Endothelial cell (in vitro differentiated cells): ENCODE data around the gene TNFSF15. TPM values are rescaled to one million over a fixed set of nuclear protein-coding genes. Genes with fewer than 3 reads are reported as not detected.

Experiments used
- DNase-seq: peaks from one replicate; pipeline ENCODE4 v3.0.0; 2021; ENCODE audit warnings: low spot score
- H3K27ac Mint-ChIP-seq: one replicate; pipeline ENCODE4 v1.8.0; 2021; ENCODE audit warnings: mixed read lengths, inconsistent platforms; ENCODE audit not compliant: unreplicated experiment
- H3K27me3 Mint-ChIP-seq: one replicate; pipeline ENCODE4 v1.8.0; 2021; ENCODE audit warnings: mild to moderate bottlenecking, moderate library complexity, mixed read lengths, inconsistent platforms; ENCODE audit not compliant: unreplicated experiment
- H3K36me3 Mint-ChIP-seq: one replicate; pipeline ENCODE4 v1.8.0; 2021; ENCODE audit warnings: mild to moderate bottlenecking, low read depth, mixed read lengths, inconsistent platforms; ENCODE audit not compliant: unreplicated experiment
- H3K4me1 Mint-ChIP-seq: one replicate; pipeline ENCODE4 v1.8.0; 2021; ENCODE audit warnings: mild to moderate bottlenecking, mixed read lengths, inconsistent platforms; ENCODE audit not compliant: unreplicated experiment
- H3K4me3 Mint-ChIP-seq: one replicate; pipeline ENCODE4 v1.8.0; 2021; ENCODE audit warnings: mild to moderate bottlenecking, mixed read lengths, inconsistent platforms; ENCODE audit not compliant: unreplicated experiment
- H3K9me3 Mint-ChIP-seq: one replicate; pipeline ENCODE4 v1.8.0; 2021; ENCODE audit warnings: mixed read lengths, inconsistent platforms; ENCODE audit not compliant: unreplicated experiment
- total RNA-seq: library from RNA; stranded (reverse); fragmentation: NEBNext Ultra II Directional; extraction: Animal tissue kit (Norgen Biotek cat#: 25700); gene quantifications from one replicate; pipeline ENCODE4 v1.2.1, GENCODE V29; 2021; ENCODE audit not compliant: unreplicated experiment
- TF ChIP-seq, protein P1 (sequence below): fragments of 200-600 bp; sonication (generic); IDR thresholded peaks from one replicate; pipeline ENCODE4 v1.5.0; 2021; ENCODE audit warnings: antibody characterized with exemption; ENCODE audit not compliant: unreplicated experiment

The TNFSF15 gene
- total RNA-seq, 1 donor from 2014 or later = not detected

DNA sequence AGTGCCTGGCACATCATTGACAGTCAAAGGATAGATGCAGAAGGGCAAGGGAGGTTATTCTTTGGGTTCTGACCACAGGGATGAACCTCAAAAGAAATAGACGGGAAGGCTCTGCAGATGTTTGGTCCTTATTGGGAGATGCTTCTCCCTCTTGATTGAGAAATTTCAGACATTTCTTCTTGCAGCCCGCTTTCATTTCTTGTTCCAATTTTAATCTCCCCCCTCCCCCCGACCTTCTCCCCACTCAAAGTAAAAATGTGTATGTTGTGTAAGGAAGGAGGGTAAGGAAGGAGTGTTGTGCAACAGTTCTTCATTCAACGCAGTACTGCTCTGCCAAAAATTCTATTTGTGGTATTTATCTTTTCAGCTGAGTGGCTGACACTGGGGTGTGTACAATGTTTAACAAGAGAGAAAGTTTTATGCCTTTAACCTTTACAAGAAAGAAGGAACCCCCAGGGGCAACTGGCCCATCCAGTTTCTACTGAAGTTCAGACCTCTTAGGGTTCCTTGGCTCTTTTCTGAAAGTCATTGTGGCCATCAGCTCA, 46.3 kb upstream of the TNFSF15 start:
- Mint-ChIP-seq H3K27me3 (no peaks in the 10 kb centered on the region), H3K27ac (no peak overlapping the region), H3K4me1 (peaks cover 7% of the 10 kb centered on the region), H3K9me3 (no peaks in the 10 kb centered on the region), H3K36me3 (no peaks in the 10 kb centered on the region), H3K4me3 (no peak overlapping the region)
- TF ChIP-seq, protein P1, sequence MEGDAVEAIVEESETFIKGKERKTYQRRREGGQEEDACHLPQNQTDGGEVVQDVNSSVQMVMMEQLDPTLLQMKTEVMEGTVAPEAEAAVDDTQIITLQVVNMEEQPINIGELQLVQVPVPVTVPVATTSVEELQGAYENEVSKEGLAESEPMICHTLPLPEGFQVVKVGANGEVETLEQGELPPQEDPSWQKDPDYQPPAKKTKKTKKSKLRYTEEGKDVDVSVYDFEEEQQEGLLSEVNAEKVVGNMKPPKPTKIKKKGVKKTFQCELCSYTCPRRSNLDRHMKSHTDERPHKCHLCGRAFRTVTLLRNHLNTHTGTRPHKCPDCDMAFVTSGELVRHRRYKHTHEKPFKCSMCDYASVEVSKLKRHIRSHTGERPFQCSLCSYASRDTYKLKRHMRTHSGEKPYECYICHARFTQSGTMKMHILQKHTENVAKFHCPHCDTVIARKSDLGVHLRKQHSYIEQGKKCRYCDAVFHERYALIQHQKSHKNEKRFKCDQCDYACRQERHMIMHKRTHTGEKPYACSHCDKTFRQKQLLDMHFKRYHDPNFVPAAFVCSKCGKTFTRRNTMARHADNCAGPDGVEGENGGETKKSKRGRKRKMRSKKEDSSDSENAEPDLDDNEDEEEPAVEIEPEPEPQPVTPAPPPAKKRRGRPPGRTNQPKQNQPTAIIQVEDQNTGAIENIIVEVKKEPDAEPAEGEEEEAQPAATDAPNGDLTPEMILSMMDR = no peak
- no peak for DNase-seq

DNA sequence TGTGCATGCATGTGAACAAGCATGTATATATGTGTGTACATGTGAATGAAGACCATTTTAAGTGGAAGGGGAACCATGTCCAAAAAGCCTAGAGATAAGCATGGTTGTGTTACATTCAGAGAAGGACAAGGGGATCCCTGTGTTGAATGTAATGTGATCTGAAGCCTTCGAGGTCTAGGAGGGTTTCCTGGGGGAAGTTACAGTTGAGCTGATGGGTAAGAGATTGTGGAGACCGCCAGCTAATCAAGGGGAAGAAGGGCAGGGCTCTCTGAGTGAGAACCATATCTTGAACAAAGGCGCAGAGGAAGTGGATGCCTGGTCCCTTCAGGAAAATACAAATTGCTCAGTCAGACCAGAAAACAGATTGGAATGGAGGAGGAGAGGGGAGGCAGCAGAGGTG, 45.5 kb upstream of the TNFSF15 start:
- no peak overlapping the region for H3K27ac Mint-ChIP-seq
- no peak overlapping the region for H3K4me3 Mint-ChIP-seq
- no peaks in the 10 kb centered on the region for H3K36me3 Mint-ChIP-seq
- TF ChIP-seq, protein P1 = no peak
- no peaks in the 10 kb centered on the region for H3K27me3 Mint-ChIP-seq
- no peaks in the 10 kb centered on the region for H3K9me3 Mint-ChIP-seq
- peaks cover 7% of the 10 kb centered on the region for H3K4me1 Mint-ChIP-seq
- DNase-seq = no peak

DNA sequence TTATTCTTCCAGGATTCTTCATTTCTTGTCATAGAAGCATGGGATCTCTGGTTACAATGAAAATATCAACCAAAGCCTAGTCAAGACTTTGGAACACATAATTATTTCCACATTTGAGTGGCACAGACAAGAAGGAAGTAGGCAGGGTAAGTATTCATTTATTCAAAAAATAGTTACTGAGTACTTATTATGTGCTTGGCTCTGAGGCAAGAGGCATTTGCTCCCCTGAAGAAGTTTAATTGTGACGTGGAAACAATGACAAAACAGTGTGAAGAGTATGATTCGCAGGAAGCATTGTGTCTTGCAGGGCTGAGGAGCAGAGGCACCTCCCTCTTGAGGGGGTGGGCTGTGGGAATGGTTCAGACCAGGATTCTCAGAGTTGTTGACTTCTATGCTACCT, 45.0 kb upstream of the TNFSF15 start:
- peaks cover 7% of the 10 kb centered on the region for H3K4me1 Mint-ChIP-seq
- H3K4me3 Mint-ChIP-seq = no peak overlapping the region
- TF ChIP-seq, protein P1 = no peak
- H3K27ac Mint-ChIP-seq = no peak overlapping the region
- no peaks in the 10 kb centered on the region for H3K27me3 Mint-ChIP-seq
- H3K9me3 Mint-ChIP-seq = no peaks in the 10 kb centered on the region
- DNase-seq = no peak
- H3K36me3 Mint-ChIP-seq = no peaks in the 10 kb centered on the region

DNA sequence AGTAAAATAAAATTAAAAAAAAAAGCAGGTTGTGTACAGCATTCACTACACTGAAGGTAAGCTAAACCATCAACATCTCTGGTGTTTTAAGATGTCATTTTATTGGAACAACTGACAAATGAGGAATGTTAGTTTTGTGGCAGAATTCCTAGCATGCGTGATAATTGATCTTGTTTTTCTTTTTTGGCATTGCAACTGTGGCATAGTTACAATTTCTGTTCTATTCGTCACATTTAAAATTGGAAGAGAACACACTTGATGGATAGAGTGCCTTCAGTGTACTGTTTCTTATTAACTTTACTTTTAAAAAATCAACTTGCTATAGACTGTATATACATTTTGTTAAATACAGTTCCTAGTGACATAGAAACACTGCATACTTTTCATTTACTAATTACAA, 43.6 kb upstream of the TNFSF15 start:
- no peak overlapping the region for H3K4me3 Mint-ChIP-seq
- H3K27ac Mint-ChIP-seq = no peak overlapping the region
- no peak for DNase-seq
- TF ChIP-seq, protein P1 = no peak
- H3K27me3 Mint-ChIP-seq = no peaks in the 10 kb centered on the region
- H3K36me3 Mint-ChIP-seq = no peaks in the 10 kb centered on the region
- no peaks in the 10 kb centered on the region for H3K9me3 Mint-ChIP-seq
- H3K4me1 Mint-ChIP-seq = peaks cover 7% of the 10 kb centered on the region

DNA sequence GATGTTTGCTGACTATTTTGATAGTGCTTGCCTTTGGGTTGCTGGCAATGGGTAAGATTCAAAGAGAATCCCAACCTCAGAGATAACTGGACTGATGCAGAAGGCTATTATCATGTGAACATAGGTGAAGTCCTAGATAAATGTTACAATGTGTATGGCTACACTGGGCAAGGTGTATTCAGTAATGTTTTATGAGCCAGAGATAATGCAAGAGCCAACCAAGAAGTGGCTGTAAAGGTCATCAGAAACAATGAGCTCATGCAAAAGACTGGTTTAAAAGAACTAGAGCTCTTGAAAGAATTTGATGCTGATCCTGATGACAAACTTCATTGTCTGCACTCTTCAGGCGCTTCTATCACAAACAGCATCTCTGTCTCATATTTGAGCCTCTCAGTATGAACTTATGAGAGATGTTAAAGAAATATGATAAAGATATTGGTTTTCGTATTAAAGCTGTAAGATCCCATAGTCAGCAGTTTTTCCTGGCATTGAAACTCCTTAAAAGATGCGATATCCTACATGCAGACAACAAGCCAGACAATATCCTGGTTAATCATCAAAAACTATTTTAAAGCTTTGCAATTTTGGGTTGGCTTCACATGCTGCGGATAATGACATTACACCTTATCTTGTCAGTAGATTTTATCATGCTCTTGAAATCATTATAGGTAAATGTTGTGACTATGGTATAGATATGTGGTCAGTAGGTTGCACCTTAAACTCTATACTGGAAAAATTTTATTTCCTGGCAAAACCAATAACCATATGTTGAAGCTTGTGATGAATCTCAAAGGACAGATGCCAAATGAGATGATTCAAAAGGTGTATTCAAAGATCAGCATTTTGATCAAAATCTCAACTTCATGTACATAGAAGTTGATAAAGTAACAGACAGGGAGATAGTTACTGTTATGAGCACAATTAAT, 41.9 kb upstream of the TNFSF15 start:
- no peak overlapping the region for H3K4me3 Mint-ChIP-seq
- H3K9me3 Mint-ChIP-seq = no peaks in the 10 kb centered on the region
- TF ChIP-seq, protein P1 = no peak
- H3K4me1 Mint-ChIP-seq = peaks cover 7% of the 10 kb centered on the region
- no peak overlapping the region for H3K27ac Mint-ChIP-seq
- DNase-seq = no peak
- H3K36me3 Mint-ChIP-seq = no peaks in the 10 kb centered on the region
- H3K27me3 Mint-ChIP-seq = no peaks in the 10 kb centered on the region
